ENCODE data around the gene HDAC7. TPM values are rescaled to one million over a fixed set of nuclear protein-coding genes. Genes with fewer than 3 reads are reported as not detected.

The HDAC7 gene
- polyA plus RNA-seq, 4 donors, result 76.1 to 96.1 (median 81.7) TPM

DNA sequence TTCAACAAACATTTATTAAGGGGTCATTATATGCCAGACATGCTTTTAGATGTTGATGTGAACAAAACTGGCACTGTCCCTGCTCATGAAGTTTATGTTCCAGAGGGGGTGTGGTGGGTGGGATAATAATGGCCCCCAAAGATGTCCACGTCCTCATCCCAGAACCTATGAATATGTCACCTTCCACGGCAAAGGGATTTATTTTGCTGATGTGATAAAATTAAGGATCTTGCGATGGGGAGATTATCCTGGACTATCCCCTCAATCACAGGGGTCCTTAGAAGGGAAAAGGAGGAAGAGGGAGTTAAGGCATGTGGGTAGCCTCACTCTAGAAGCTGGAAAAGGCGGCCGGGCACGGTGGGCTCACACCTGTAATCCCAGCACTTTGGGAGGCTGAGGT lies 48.4 kb downstream of the HDAC7 start:
- no peak for DNase-seq (ENCODE audit: low read depth in 4 of 4, low spot score in 3 of 4)

DNA sequence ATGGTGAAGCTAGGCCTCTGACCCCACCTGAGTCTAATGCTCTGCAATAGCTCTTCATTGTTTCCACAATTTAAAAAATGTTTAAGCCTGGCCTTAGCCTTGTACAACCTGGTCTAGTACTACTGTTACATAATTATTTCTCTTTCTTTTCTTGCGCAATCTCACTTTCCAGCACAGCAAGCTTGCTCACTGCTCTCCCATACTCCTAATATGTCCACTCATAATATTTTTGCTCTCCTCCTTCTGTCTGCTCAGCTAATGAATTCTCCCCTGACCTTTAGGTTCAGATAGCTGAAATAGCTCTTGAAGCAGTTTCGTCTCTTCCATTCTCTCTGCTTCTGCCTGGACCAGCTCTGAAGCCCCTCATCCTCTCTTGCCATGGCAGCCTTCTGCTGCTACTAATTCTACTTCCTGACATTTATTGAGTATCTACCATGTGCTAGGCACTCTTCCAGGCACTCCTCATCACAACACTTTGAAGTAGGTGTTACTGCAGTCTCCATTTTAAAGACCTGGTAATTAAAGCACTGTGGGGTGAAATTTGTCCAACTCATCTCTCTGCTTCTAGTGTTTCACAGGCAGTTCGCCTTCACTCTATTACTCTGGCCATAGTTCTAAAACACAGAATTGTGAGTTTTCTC lies 49.5 kb downstream of the HDAC7 start:
- DNase-seq (ENCODE audit: low read depth in 4 of 4, low spot score in 3 of 4), result no peak

DNA sequence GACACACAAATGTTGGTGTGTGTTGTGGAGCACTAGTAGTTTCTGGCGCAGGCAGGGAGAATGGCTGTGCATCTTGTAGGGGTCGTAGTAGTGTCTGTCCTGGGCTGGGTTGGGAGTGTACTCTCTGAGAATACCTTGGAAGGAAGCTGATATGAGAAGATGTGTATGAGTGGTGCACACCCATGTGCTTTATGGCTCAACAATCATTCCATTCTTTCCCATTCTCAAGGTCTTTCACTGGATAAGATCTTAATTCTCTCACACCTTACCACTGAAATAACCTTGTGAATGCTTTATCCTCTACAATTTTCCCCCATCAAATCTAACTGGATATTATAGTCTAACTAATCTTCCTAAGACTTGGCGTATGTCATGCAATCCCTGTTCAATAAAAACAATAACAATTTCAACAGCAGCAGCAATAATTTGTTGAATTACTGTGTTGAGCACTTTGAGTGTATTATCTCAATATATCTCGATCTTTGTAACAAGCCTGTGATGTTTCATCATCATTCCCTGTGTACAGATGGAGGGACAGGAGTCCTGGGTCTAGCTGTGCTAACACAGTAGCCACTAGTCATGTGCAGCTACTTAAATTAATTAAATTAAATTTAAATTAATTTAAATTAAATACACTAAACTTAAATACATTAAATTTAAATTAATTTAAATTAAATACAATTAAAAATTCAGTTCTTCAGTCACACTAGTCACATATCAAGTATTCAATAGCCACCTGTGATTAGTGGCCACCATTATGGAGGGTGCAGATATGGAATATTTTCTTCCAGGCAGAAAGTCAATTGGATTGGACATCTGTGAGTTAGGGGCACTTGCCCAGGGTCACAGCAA lies 50.2 kb downstream of the HDAC7 start:
- no peak for DNase-seq (ENCODE audit: low read depth in 4 of 4, low spot score in 3 of 4)

DNA sequence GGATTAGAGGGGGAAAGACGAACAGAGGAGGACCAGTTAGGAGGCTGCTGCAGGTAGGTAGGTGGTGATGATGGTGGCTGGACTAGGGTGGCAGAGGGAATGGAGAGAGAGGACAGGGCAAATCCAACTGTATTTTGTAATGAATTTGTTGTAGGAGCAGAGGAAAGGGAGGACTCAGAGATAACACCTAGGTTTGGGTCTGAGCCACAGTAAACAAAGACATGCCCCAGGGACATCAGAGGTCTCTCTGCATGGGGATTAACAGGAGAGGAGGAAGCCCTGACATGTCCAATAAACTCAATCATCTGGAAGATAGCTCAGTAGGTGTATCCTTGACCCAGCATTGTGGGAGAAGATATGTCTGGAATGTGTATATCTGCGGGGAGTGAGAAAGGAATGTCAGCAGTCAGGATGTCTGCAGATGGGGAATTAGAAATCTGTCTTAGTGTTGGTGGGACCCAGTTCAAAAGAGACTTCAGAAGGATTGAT lies 51.3 kb downstream of the HDAC7 start:
- DNase-seq (ENCODE audit: low read depth in 4 of 4, low spot score in 3 of 4), result no peak

DNA sequence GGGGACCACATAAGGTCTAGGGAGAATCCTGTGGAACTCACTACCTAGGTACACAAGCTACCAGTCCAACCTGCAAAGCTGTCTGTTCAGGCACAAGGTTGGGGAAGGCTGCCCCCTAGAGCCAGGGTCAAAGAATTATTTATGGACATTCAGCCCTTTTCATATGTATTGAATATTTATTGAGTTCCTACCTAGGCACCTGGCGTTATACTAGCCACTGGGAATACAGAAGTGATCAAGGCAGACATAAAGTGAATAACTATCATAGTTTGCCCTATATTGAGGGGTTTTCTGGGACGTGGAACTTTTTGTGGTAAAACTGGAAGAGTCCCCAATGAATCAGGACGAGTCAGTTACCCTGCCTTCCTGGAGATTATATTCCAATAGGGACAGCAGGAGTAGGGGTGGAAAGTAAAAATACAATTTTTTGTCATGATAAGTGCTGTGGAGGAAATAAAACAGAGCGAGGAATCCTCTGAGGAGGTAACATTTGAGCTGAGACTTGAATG lies 52.4 kb downstream of the HDAC7 start:
- no peak for DNase-seq (ENCODE audit: low read depth in 4 of 4, low spot score in 3 of 4)

DNA sequence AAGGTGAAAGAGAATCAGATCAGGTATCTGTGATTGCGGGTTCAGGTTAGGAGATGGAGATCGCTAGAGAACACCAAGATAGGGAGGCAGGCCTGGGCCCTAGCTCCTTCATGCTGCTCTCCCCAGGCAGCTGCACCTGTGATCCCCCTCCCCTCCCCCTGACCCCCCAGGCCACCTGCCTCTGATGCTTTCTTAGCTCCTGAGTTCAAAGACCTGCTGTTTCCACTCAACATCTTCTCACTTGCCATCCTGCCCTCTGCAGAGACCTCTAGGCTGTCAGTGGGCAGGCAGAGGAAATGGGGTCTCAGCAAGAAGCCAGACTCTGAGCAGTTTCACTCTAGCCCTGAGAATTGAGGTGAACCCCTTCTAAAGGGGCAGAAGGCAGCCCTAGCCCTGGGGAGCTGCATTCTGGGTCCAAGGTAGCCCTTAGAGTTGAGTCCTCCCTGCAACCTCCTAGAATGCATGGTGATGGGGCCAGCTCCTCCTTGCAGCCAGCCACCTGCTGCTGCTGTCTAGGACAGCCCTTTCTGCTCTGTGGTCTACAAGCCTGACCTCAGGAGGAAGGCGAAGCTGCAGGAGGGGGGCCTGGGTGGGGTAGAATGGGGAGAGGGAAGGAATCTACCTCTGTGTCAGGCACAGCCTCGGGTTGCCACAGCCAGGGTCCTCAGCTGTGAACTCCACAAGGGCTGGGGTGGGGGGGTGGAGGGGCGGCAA lies 53.0 kb downstream of the HDAC7 start:
- no peak for DNase-seq (ENCODE audit: low read depth in 4 of 4, low spot score in 3 of 4)

DNA sequence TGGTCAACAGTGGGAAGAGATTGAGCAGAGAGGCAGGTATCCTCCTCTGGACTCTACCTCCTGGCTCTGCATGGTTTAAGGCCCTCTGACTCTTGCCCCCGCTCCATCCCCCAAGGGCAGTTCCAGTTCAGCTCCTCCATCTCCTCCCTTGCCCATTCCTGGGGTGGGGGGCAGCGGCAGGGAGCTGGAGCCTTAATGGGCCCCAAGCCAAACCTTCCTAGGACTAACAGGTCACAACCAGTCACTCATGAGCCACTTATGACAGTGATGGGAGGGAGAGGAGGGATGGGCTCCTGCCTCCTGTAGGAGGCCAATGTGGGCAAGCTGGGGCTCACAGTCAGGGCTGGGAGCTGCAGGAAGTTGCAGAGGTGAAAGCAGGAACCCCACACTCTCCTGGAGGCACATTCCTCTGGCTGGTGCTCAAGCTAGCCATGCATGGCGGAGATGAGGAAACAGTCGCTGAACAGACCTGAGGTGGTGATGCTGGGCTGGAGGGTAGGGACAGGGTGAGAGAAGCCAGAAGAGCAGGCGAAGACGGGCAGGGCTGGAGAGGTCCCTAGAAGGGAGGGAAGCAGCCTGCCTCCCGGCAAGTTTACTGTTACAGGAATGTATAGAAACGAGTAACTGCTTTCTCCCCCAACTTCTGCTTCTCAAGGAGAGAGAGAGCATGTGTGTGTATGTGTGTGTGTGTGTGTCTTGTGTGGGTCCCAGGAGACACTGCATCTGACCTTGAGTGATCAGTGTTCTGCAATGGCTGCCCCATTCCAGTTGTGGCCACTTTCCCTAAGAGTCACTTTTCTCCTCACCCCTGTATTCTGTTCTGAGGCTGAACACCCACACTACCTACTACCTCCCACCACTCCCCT lies 56.0 kb downstream of the HDAC7 start:
- DNase-seq (ENCODE audit: low read depth in 4 of 4, low spot score in 3 of 4), result peak in 1 of 4 donors; percentile 67

DNA sequence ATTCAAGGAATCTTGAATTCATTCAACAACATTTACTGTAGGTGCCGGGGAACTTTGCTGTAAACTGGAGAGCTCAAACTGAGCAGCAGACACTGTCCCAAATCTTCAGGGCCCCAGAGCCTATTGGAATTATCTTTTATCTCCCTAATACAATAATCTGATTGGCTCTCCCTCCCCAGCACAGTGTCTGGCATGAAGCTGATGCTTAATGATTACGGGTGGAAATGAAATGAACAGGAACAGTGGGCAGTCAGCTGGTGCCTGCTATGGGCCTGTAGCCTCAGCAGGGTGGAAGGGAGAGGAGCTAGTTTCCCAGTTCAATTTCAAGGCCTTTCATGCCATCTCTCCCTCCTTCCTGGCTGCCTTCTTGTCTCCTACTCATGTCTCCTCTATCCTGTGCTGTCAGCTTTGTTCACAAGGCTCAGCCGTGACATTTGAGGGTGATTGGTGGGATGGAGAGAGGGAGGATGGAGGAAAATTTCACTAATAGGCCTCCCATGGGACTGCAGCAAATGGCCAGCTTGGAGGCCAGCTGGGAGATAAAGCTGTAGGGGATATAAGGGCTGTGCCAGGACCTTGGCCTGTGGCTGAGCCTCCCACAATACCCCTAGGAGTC lies 56.7 kb downstream of the HDAC7 start:
- DNase-seq (ENCODE audit: low read depth in 4 of 4, low spot score in 3 of 4), result no peak

DNA sequence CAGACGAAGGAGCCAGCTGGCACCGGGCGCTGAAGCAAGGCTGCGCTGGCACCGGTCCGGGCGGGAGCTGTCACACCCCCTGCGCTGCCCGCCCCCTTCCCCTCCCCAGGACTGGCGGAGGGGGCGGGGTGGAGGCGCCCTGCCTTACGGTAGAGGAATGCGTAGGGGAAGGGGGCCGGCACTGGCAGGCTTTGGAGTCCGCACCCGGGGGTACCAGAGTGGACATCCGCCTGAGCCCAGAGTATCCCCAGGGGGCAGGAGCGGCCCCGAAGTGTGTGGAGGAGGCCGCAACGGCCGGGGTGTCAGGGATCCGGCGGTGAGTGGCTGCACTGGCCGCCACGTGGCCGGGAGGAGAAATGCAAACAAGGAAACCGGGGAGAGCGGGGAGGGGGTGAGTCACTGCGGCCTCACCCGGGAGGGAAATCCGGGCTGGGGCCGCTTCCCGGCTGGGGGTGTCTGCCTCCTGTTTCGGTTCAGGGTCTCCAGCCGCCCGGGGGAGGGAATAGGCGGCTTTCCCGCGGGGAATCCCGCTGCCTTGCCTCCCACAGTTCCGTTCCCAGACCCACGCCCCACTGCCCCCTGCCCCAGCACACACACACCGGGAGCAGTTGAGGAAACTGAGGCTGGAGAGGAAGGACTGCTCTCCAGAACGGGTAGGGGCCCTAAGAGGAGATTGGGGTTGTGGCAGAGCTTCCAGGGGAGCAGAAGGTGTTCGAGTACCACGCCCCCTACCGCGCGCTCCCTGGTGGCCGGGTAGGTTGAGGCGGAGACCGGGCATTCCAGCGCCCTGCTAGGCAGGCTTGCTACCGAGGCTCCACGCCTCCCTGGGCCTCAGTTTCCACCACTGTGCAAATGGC lies 60.6 kb downstream of the HDAC7 start, which contains the start of gene RAPGEF3:
TSS of gene RAPGEF3 (minus strand) at position 47 of the 857 bp plus-strand sequence. CDS start 324 bp downstream, outside the sequence.
- peak in 1 of 4 donors; percentile 67 for DNase-seq (ENCODE audit: low read depth in 4 of 4, low spot score in 3 of 4)

DNA sequence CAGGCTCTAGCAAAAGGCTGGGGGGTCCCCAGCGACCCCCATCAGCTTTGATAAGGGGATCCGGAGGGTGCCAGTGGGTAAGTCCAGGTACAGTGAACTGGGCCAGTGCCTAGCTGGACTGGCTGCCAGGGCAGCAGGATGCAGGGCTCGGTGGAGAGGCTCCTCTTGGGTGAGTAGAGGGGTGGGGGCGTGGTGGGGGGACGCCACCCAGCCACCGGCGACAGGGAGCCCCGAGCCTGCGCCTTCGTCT lies 61.2 kb downstream of the HDAC7 start:
- no peak for DNase-seq (ENCODE audit: low read depth in 4 of 4, low spot score in 3 of 4)

DNA sequence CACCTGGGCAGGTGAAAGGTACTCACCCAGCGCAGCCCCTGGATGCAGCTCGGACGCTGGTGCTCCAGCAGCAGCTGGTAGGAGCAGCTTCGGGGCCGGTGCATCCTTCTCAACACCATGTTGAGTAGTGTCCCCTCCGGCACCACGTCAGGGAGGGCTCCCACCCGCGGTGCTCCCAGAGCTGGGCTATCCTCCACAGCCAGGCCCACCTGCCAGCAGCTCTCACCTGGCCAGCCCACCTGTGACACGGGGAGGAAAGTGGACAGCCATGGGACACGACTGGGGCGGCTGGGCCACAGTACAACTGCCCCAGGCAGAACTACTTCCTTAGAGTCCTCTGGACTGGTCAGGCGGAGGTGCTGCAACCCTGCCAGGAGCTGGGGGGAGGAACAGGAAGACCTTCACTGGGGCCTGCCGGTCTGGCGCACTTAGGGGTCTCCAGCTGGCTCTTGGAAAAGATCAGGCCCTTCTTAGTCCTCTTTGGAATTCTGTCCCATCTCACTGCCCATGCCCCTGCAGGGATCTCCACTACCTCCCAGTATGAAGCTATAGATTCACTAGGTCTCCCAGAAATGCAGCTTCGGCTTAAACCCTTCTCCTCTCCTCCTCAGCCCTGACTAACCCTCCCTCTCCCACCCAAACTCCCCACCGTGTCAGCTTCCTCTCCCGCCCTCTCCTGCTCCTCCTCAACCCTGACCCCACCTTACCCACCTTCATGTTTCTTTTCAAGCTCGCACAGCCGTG lies 61.7 kb downstream of the HDAC7 start:
- no peak for DNase-seq (ENCODE audit: low read depth in 4 of 4, low spot score in 3 of 4)

DNA sequence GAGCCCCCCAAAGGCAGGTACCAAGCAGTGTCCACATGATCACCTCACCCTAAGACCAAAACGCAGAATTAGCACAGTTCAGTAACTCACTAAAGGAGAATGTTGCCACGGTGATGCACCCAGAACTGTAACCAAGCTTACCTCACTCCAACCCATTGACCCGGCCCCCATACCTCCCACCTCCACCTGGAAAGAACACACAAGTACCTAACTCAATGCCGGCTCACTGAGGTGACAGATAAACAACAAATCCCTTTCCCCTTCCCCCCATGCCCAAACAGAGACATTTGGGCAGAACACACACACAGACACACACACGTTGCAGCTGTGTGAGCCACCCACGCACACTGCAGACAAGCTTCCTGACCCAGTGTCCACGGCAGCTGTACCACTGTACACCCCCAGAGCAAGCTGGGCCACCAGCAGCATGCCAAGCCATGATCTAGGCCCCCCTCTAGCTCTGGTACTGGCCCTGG lies 62.3 kb downstream of the HDAC7 start:
- no peak for DNase-seq (ENCODE audit: low read depth in 4 of 4, low spot score in 3 of 4)

DNA sequence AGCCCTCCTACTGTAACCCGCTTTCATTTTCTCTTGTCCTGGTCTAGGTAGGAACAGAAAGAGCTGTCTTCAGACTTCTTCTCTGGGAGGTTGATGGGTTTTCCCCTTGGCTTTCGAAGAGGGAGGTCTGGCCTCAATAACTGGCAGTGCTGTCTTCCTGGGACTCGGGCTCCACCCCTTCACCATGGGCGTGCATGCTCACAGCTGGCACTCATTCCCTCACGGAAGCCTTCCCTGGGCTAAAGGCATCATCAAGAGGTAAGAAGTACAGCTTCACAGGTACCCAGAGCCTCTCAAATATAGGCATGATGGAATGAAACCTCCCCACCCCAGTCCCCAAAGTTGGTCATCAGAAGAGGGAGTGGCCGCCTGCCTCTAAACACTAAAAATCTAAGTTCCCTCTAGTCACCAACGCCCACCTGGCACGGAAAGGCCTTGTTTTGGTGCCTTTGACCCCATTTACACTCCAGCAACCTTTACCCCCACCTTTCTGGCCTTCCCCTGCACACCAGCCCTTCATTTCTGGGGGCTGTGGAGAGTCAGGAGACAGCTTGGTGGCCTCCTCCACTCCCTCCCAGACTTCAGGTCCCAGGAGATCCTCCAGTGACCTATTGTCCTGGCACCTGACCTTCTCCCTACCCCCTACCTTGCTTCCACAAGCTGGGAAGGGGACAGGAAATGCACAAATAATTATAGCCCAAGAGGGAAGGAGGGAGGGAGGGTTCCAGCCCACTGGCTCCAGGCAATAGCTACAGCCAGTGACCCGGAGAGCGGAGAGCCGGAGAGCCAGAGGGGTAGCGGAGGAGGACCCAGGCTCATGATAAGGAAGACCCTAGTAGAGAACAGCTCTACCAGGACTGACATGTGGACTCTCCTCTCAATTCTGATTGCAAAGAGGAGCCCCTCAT lies 63.8 kb downstream of the HDAC7 start:
- no peak for DNase-seq (ENCODE audit: low read depth in 4 of 4, low spot score in 3 of 4)

DNA sequence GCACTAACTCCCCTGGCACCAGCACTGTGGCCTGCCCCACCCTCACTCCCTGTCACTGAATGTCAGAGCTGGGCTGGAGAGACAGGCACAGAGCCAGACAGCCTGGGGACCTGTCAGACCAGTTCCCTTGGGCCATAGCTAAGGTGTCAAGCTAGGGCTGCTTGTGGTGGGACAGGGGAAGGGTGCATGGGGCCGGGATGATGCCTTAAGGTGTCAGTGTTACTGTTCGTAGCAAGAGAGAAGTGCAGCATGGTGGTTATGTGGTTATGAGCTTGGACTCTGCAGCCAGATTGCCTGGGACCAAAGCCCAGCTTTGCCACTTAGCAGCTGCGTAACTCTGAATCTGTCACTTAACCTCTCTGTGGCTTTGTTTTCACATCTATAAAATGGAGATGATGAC lies 64.8 kb downstream of the HDAC7 start:
- no peak for DNase-seq (ENCODE audit: low read depth in 4 of 4, low spot score in 3 of 4)

DNA sequence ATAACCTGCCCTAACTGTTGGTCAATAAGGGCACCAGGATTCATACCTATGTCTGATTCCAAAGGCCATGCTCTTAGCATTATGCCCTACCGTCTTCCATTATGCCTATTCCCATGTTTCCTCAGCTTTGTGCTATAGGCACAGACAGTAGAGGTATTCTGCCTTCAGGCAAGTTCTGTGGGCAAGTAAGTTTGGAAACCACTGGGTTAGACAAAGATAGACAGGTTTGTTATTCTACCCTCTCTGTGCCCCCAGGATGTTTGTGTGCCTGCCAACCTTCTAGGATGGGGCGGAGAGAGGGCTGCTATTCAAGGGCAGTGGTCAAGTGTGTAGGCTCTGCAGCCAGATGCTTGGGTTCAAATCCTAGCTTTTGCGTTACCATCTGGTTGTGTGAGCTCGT lies 65.6 kb downstream of the HDAC7 start:
- no peak for DNase-seq (ENCODE audit: low read depth in 4 of 4, low spot score in 3 of 4)

DNA sequence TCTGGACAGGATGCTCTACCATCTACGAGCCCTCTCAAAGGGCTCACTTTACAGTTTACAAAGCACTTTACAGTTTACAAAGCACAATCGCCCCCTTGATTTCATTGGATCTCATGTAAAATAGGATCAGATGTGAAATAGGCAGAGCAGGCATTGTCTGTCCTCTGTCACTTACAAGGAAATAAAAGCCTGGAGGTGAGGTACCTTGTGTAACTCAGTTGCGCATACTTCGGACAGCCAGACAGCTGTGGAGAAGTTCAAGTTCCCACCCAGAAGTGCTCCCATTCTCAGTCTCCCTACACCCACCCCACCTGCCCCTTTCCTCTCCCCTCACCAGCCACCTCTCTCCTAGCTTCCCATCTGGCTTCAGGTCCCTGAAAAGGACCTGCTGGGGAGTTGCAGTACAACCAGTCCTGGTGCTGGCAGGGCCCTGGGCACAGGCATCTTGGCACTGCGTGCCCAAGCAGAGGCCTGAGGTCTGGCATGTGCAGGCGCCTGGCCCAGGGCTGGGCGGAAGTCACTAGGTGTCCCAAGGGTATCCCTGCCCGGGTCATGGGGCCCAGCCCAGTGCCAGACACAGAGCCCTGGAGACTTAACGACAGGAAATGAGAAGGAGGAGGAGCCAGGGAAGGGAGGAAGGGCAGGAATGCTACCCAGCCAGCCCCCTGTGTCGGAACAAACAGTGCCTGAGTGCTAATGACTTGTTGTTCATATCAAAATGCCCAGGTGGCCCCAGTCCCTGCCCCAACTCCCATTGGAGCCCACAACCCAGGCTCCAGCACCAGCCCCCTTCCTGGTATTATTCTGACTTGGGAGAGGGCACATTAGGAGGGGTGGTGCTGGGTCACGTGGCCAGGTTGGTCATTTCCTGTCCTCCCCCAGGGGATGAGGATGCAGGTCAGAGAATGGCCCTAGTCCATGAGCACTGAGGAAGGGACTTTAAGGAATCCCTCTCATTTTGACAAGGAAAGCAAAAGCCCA lies 66.4 kb downstream of the HDAC7 start:
- DNase-seq (ENCODE audit: low read depth in 4 of 4, low spot score in 3 of 4), result no peak
